Subcutaneous abdominal adipose tissue (tissue), 5 donors: ENCODE results near the gene MIA2.
"Not testable (repeated sequence)": the region's sequence is repeated elsewhere in the genome, so short reads cannot be mapped to it uniquely, and the experiment has no call there.

ENCODE experiments used
- H3K27ac ChIP-seq: one replicate; pipeline ENCODE4 v1.7.0; 2013; ENCODE audit warnings: low read depth, mild to moderate bottlenecking, inconsistent platforms, low read length, moderate library complexity
- H3K27me3 ChIP-seq, 5 donors: one replicate each; pipeline ENCODE4 v1.7.0; 2013; ENCODE audit warnings: low read length in 5 of 5, inconsistent platforms in 1 of 5; ENCODE audit not compliant: control insufficient read depth in 5 of 5, insufficient read depth in 4 of 5
- H3K36me3 ChIP-seq, 5 donors: one replicate each; pipeline ENCODE4 v1.7.0; 2013; ENCODE audit warnings: low read length in 5 of 5; ENCODE audit not compliant: control insufficient read depth in 5 of 5, insufficient read depth in 5 of 5
- H3K4me1 ChIP-seq, 5 donors: one replicate each; pipeline ENCODE4 v1.7.0; 2013; ENCODE audit warnings: low read length in 5 of 5, mild to moderate bottlenecking in 3 of 5, moderate library complexity in 1 of 5; ENCODE audit not compliant: control insufficient read depth in 5 of 5, insufficient read depth in 5 of 5
- H3K4me3 ChIP-seq, 5 donors: one replicate each; pipeline ENCODE4 v1.7.0; 2013; ENCODE audit warnings: low read length in 5 of 5, low read depth in 1 of 5
- H3K9ac ChIP-seq, 5 donors: one replicate each; pipeline ENCODE4 v1.7.0; 2013; ENCODE audit warnings: low read length in 5 of 5, mild to moderate bottlenecking in 4 of 5, moderate library complexity in 3 of 5
- H3K9me3 ChIP-seq, 5 donors: one replicate each; pipeline ENCODE4 v1.7.0; 2013; ENCODE audit warnings: low read length in 5 of 5; ENCODE audit not compliant: control insufficient read depth in 5 of 5
- donor health status: healthy.
- donor health status: healthy.
- donor health status: healthy.
- donor health status: healthy.
- donor health status: healthy.

Gene MIA2

GRCh38 chr14:39266871-39267607 is 33.3 kb downstream of the MIA2 start:
- Histone ChIP-seq H3K36me3 (no peaks in the 10 kb centered on the region), H3K4me1 (peaks cover 0 to 31% (median 25%) of the 10 kb centered on the region in 5 donors), H3K4me3 (peak overlapping the region; percentile 89 to 98 (median 94)), H3K9ac (peak overlapping the region; percentile 92 to 98 (median 97)), H3K27me3 (no peaks in the 10 kb centered on the region), H3K9me3 (peaks cover 0 to 2% (median 0%) of the 10 kb centered on the region in 5 donors), H3K27ac (peak overlapping the region; percentile 94)

- no peaks in the 10 kb centered on the region for H3K27me3 ChIP-seq
- no peaks in the 10 kb centered on the region for H3K36me3 ChIP-seq
- H3K9ac ChIP-seq = peak overlapping the region; percentile 92 to 98 (median 97)
- H3K4me1 ChIP-seq = peaks cover 0 to 31% (median 25%) of the 10 kb centered on the region in 5 donors
- H3K9me3 ChIP-seq = peaks cover 0 to 2% (median 0%) of the 10 kb centered on the region in 5 donors
- H3K4me3 ChIP-seq = peak overlapping the region; percentile 89 to 98 (median 94)
- peak overlapping the region; percentile 94 for H3K27ac ChIP-seq
Measured at GRCh38 chr14:39267608-39268005, 33.9 kb downstream of the MIA2 start.

- Histone ChIP-seq H3K4me3 (peak overlapping the region in 4 of 5 donors; percentile 53 to 98 (median 94)), H3K36me3 (no peaks in the 10 kb centered on the region), H3K9ac (peak overlapping the region in 3 of 5 donors; percentile 33 to 97 (median 95)), H3K27me3 (no peaks in the 10 kb centered on the region), H3K9me3 (peaks cover 0 to 2% (median 0%) of the 10 kb centered on the region in 5 donors), H3K4me1 (peaks cover 0 to 31% (median 25%) of the 10 kb centered on the region in 5 donors), H3K27ac (no peak overlapping the region)
Measured at GRCh38 chr14:39268393-39268792, 34.7 kb downstream of the MIA2 start.

GRCh38 chr14:39272918-39273317 is 39.2 kb downstream of the MIA2 start:
- peaks cover 0 to 14% (median 11%) of the 10 kb centered on the region in 5 donors for H3K4me1 ChIP-seq
- H3K27me3 ChIP-seq = no peaks in the 10 kb centered on the region
- no peak overlapping the region for H3K4me3 ChIP-seq
- no peak overlapping the region for H3K27ac ChIP-seq
- peaks cover 0 to 2% (median 0%) of the 10 kb centered on the region in 5 donors for H3K9me3 ChIP-seq
- no peak overlapping the region for H3K9ac ChIP-seq
- no peaks in the 10 kb centered on the region for H3K36me3 ChIP-seq

- Histone ChIP-seq H3K36me3 (peaks cover 4 to 10% (median 8%) of the 10 kb centered on the region in 5 donors), H3K9ac (no peak overlapping the region), H3K27me3 (no peaks in the 10 kb centered on the region), H3K4me1 (no peaks in the 10 kb centered on the region), H3K27ac (no peak overlapping the region), H3K4me3 (no peak overlapping the region), H3K9me3 (peaks cover 0 to 2% (median 0%) of the 10 kb centered on the region in 5 donors)
Measured at GRCh38 chr14:39275395-39275794, 41.7 kb downstream of the MIA2 start.

- Histone ChIP-seq H3K9ac (no peak overlapping the region), H3K27me3 (no peaks in the 10 kb centered on the region), H3K9me3 (peaks cover 0 to 2% (median 0%) of the 10 kb centered on the region in 5 donors), H3K4me3 (no peak overlapping the region), H3K36me3 (peaks cover 4 to 10% (median 8%) of the 10 kb centered on the region in 5 donors), H3K4me1 (no peaks in the 10 kb centered on the region), H3K27ac (no peak overlapping the region)
Measured at GRCh38 chr14:39276005-39276404, 42.3 kb downstream of the MIA2 start.

- peaks cover 0 to 2% (median 0%) of the 10 kb centered on the region in 5 donors for H3K9me3 ChIP-seq
- H3K27ac ChIP-seq = no peak overlapping the region
- H3K4me1 ChIP-seq = no peaks in the 10 kb centered on the region
Measured at GRCh38 chr14:39276579-39277114, 42.9 kb downstream of the MIA2 start.

GRCh38 chr14:39279515-39279914 is 45.8 kb downstream of the MIA2 start:
- Histone ChIP-seq H3K4me3 (no peak overlapping the region), H3K4me1 (no peaks in the 10 kb centered on the region), H3K27ac (no peak overlapping the region), H3K27me3 (no peaks in the 10 kb centered on the region), H3K9me3 (no peaks in the 10 kb centered on the region), H3K9ac (no peak overlapping the region), H3K36me3 (peaks cover 4 to 21% (median 16%) of the 10 kb centered on the region in 5 donors)

More at GRCh38 chr14:39276579-39277114, 42.9 kb downstream of the MIA2 start:
- Histone ChIP-seq H3K36me3 (peaks cover 4 to 10% (median 8%) of the 10 kb centered on the region in 5 donors), H3K27me3 (no peaks in the 10 kb centered on the region), H3K9ac (no peak overlapping the region), H3K4me3 (no peak overlapping the region)

- peaks cover 4 to 21% (median 16%) of the 10 kb centered on the region in 5 donors for H3K36me3 ChIP-seq
- H3K27ac ChIP-seq = not testable (repeated sequence)
Measured at GRCh38 chr14:39280678-39281077, 47.0 kb downstream of the MIA2 start.

GRCh38 chr14:39289523-39289922 is 55.8 kb downstream of the MIA2 start:
- Histone ChIP-seq H3K4me1 (no peaks in the 10 kb centered on the region), H3K27me3 (no peaks in the 10 kb centered on the region)

More at GRCh38 chr14:39280678-39281077, 47.0 kb downstream of the MIA2 start:
- H3K9me3 ChIP-seq, H3K9ac ChIP-seq, H3K4me1 ChIP-seq, H3K4me3 ChIP-seq, H3K27me3 ChIP-seq: not testable (repeated sequence)

More at GRCh38 chr14:39289523-39289922, 55.8 kb downstream of the MIA2 start:
- H3K9ac ChIP-seq = no peak overlapping the region
- no peak overlapping the region for H3K27ac ChIP-seq
- H3K9me3 ChIP-seq = no peaks in the 10 kb centered on the region
- peaks cover 6 to 21% (median 15%) of the 10 kb centered on the region in 5 donors for H3K36me3 ChIP-seq
- no peak overlapping the region for H3K4me3 ChIP-seq
